Stomach (tissue), 4 donors: ENCODE data around the gene USP32.

Source experiments
- POLR2A ChIP-seq, 4 donors: fragments of 450-650 bp; IDR thresholded peaks; one replicate each; pipeline ENCODE4 v1.6.1; 2016; ENCODE audit warnings: antibody characterized with exemption in 4 of 4, control low read depth in 2 of 4, mild to moderate bottlenecking in 1 of 4, moderate library complexity in 1 of 4
- POLR2AphosphoS5 ChIP-seq, 3 donors: sonication (generic); formaldehyde crosslinking; IDR thresholded peaks; one replicate each; pipeline ENCODE4 v1.6.1; 2016; ENCODE audit warnings: antibody characterized with exemption in 3 of 3
- TF ChIP-seq, protein P1 (sequence below), 7 experiments: fragments of 450-650 bp in 4 of 7; fragments of 200-600 bp in 3 of 7; sonication (generic) in 3 of 7; IDR thresholded peaks; one replicate each; pipeline ENCODE4 v1.5.1; 2016 to 2019; ENCODE audit warnings: antibody characterized with exemption in 7 of 7, control low read depth in 2 of 7, mild to moderate bottlenecking in 1 of 7

DNA sequence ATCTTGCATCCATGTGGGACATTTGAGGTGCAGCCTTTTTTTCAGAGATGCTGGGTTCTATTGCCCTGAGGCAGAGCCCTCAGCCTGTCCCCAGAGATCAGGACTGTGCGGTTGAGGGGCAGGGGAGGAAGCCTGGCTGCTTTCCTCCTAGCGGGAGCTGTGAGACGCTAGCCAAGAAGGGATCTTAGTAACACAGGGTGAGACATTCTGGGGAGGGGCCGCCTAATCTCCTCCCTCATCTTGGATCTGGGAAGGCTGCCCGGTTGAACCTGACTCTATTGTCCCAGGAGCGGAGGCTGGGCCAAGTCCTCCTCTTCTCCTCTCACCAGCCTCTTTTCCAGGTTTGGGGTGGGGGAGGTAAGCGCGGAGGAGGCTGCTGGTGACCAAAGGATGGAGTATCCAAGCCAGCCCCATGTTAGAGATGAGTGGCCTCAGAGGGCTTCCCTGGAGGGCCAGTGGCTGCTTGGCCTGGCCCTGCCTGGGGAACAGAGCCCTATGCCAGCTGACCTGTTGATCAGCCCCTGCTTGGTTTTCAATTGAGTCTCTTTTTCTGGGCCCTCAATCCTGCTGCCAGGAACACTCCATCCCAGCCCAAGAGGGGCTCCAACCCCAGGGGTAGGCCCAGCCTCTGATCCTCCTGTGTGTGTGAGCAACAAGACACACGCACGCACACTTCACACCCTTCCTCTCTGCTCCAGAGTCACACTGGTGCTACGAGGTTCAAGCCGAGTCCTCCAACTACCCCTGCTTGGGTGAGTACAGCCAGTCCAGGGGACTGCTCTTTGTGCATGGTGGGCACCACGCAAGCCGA is 237.1 kb downstream of the USP32 start:
- TF ChIP-seq, protein P1, sequence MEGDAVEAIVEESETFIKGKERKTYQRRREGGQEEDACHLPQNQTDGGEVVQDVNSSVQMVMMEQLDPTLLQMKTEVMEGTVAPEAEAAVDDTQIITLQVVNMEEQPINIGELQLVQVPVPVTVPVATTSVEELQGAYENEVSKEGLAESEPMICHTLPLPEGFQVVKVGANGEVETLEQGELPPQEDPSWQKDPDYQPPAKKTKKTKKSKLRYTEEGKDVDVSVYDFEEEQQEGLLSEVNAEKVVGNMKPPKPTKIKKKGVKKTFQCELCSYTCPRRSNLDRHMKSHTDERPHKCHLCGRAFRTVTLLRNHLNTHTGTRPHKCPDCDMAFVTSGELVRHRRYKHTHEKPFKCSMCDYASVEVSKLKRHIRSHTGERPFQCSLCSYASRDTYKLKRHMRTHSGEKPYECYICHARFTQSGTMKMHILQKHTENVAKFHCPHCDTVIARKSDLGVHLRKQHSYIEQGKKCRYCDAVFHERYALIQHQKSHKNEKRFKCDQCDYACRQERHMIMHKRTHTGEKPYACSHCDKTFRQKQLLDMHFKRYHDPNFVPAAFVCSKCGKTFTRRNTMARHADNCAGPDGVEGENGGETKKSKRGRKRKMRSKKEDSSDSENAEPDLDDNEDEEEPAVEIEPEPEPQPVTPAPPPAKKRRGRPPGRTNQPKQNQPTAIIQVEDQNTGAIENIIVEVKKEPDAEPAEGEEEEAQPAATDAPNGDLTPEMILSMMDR (IDR thresholded peaks at IDR 0.05) = no peak
- TF ChIP-seq POLR2A (IDR thresholded peaks at IDR 0.05) = no peak
- no peak for TF ChIP-seq POLR2AphosphoS5 (IDR thresholded peaks at IDR 0.05)
